GM12801 (cell line): Measurements from ENCODE around the gene LHFPL3.

Experiments
- CTCF ChIP-seq: IDR thresholded peaks from one replicate; pipeline ENCODE4 v1.5.1; 2011; ENCODE audit warnings: control low read depth; ENCODE audit not compliant: insufficient read length; ENCODE audit errors: extremely low read depth

Gene LHFPL3

DNA sequence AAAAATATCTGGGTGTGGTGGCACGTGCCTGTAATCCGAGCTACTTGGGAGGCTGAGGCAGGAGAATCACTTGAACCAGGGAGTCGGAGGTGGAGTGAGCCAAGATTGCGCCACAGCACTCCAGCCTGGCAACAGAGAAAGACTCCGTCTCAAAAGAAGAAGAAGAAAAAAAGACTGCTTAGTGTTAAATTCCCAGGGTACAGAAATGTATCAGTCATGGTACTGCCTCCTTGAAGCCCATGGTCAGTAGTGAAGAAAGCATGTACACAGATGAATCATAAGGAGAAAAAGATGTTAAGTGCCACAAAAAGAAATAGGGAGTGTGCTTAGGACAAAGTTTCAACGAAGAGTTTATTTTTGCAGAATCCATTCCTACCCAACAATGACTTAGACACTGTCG lies 623.1 kb downstream of the LHFPL3 start:
- no peak for TF ChIP-seq CTCF

GRCh38 chr7:104955276-104955675 lies 626.9 kb downstream of the LHFPL3 start:
- TF ChIP-seq CTCF = no peak
